GM12878 (cell line): ENCODE results near the gene SLC24A4. TPM values are rescaled to one million over a fixed set of nuclear protein-coding genes. Genes with fewer than 3 reads are reported as not detected.

Experiments used
- ATAC-seq: fragments of 200-7000 bp; cut with Tn5 transposase; 3 replicates; pipeline ENCODE4 v1.9.1; 2020; ENCODE audit warnings: mild to moderate bottlenecking, moderate library complexity
- BruUV-seq: library from RNA; stranded (reverse); fragments of 400-500 nt; replicated peaks from 2 replicates; lab custom pipeline; 2021; lab: Mats Ljungman, UMichigan
- CTCF ChIA-PET: fragments of 300-600 bp; sonication (Branson Sonifier 250); formaldehyde crosslinking; extraction: SDS; loops from one replicate; lab custom pipeline; 2021; ENCODE audit warnings: inconsistent platforms; lab: Yijun Ruan, JAX
- POLR2A ChIA-PET: fragments of 350-600 bp; formaldehyde crosslinking; extraction: SDS; loops from one replicate; lab custom pipeline; 2021; ENCODE audit warnings: inconsistent platforms; lab: Charles Lee
- RAD21 ChIA-PET: fragments of 300-600 bp; sonication (Branson Sonifier 250); formaldehyde crosslinking; loops from one replicate; lab custom pipeline; 2023; ENCODE audit warnings: antibody characterized with exemption; ENCODE audit not compliant: unreplicated experiment; lab: Charles Lee
- SMC1A ChIA-PET: fragments of 300-600 bp; sonication (Branson Sonifier 250); formaldehyde crosslinking; loops from one replicate; lab custom pipeline; 2023; ENCODE audit not compliant: unreplicated experiment, uncharacterized antibody; lab: Charles Lee
- DNase-seq: peaks from one replicate; pipeline ENCODE4 v3.0.0-alpha.2; 2011; ENCODE audit warnings: low read depth, low spot score
- FAIRE-seq: peaks from 3 replicates; lab custom pipeline; 2011; peaks lifted over from hg19 to GRCh38; lab: Jason Lieb, UNC
- H2AFZ ChIP-seq: 2 replicates; pipeline ENCODE4 v1.6.0; 2011; ENCODE audit warnings: low read depth, low read length, control low read depth; ENCODE audit not compliant: control insufficient read depth
- H3K27ac ChIP-seq: 2 replicates; pipeline ENCODE4 v1.5.1; 2011; ENCODE audit warnings: control low read depth; ENCODE audit not compliant: control insufficient read depth, insufficient read depth
- H3K27me3 ChIP-seq, 2 experiments: replicated peaks in 1 of 2; 2 replicates each; pipeline versions ENCODE4 v1.6.0 to v1.6.1; 2011; ENCODE audit warnings: low read length in 1 of 2; ENCODE audit not compliant: control insufficient read depth in 2 of 2, insufficient read depth in 2 of 2
- H3K36me3 ChIP-seq, 2 experiments: 2 replicates each; pipeline ENCODE4 v1.5.1; 2011; ENCODE audit warnings: low read length in 1 of 2; ENCODE audit not compliant: control insufficient read depth in 2 of 2, insufficient read depth in 2 of 2
- H3K4me1 ChIP-seq: 2 replicates; pipeline ENCODE4 v1.6.1; 2011; ENCODE audit warnings: mild to moderate bottlenecking, low read length, moderate library complexity, mixed read lengths; ENCODE audit not compliant: control insufficient read depth, insufficient read depth
- H3K4me2 ChIP-seq: 2 replicates; pipeline ENCODE4 v1.6.0; 2011; ENCODE audit warnings: control low read depth; ENCODE audit not compliant: control insufficient read depth, insufficient read depth
- H3K4me3 ChIP-seq: fragments of 200-600 bp; sonication (generic); 2 replicates; pipeline ENCODE4 v1.5.1; 2016
- H3K79me2 ChIP-seq: 2 replicates; pipeline ENCODE4 v1.6.0; 2011; ENCODE audit warnings: low read length; ENCODE audit not compliant: control insufficient read depth, insufficient read depth
- H3K9ac ChIP-seq: 2 replicates; pipeline ENCODE4 v1.8.0; 2011; ENCODE audit warnings: low read length, control low read depth, mixed read lengths; ENCODE audit not compliant: control insufficient read depth, insufficient read depth
- H3K9me3 ChIP-seq: replicated peaks from 3 replicates; pipeline ENCODE4 v1.5.1; 2011; ENCODE audit warnings: mild to moderate bottlenecking, low read length; ENCODE audit not compliant: control insufficient read depth, insufficient read depth
- H4K20me1 ChIP-seq: 2 replicates; pipeline ENCODE4 v1.6.0; 2011; ENCODE audit not compliant: control insufficient read depth, insufficient read depth
- NFIC ChIP-seq: IDR thresholded peaks from 2 replicates; pipeline ENCODE4 v1.6.1; 2012; ENCODE audit warnings: low read depth, mild to moderate bottlenecking, inconsistent platforms, low read length, moderate library complexity
- SREBF1 ChIP-seq: IDR thresholded peaks from 2 replicates; pipeline ENCODE4 v1.6.1; 2012; ENCODE audit warnings: mild to moderate bottlenecking, low read length
- SUPT20H ChIP-seq: IDR thresholded peaks from 2 replicates; pipeline ENCODE4 v1.6.1; 2011; ENCODE audit warnings: low read depth, mild to moderate bottlenecking, low read length, moderate library complexity, borderline replicate concordance; ENCODE audit not compliant: control insufficient read depth
- TCF7 ChIP-seq: IDR thresholded peaks from 2 replicates; pipeline ENCODE4 v1.6.1; 2014; ENCODE audit warnings: antibody characterized with exemption, borderline replicate concordance
- WGBS: methylation state at CpG from one replicate; pipeline ENCODE4 v1.1.6; 2016; ENCODE audit warnings: low lambda C conversion rate; ENCODE audit not compliant: insufficient replicate concordance, insufficient coverage; ENCODE audit errors: missing lambda C conversion rate; 5-methylcytosine and 5-hydroxymethylcytosine counted together
- in situ Hi-C: fragments of 300-500 bp; cut with MboI; formaldehyde crosslinking; loops from 9 replicates; pipeline ENCODE4 v1.14.3; 2018; ENCODE audit warnings: mixed read lengths
- intact Hi-C: fragments of 100-400 bp; cut with micrococcal nuclease; formaldehyde crosslinking; loops from one replicate; pipeline ENCODE4 v1.14.2; 2022; ENCODE audit not compliant: unreplicated experiment
- polyA plus RNA-seq, 11 experiments: library from polyadenylated mRNA; depleted of rRNA in 4 of 11; unstranded in 6 of 11; stranded (reverse) in 5 of 11; fragments of >200 nt; fragmentation: Nextera tagmentation in 4 of 11; fragmentation: Illumina TruSeq in 1 of 11; extraction: Ambion mirVana in 4 of 11; extraction: Trizol in 1 of 11; gene quantifications; 1 replicate in 1 of 11; 2 replicates in 10 of 11; pipeline versions ENCODE4 v1.2.1 to v1.2.3, GENCODE V29; 2011 to 2016; ENCODE audit warnings: inconsistent platforms in 2 of 11, missing spikeins in 2 of 11, low read depth in 1 of 11
- total RNA-seq, 4 experiments: library from RNA; depleted of rRNA in 3 of 4; stranded (reverse); fragments of >200 nt in 3 of 4; fragmentation: Illumina TruSeq in 1 of 4; extraction: Trizol in 1 of 4; gene quantifications; 2 replicates each; pipeline versions ENCODE4 v1.2.1 to v1.2.3, GENCODE V29; 2013 to 2021
- TF ChIP-seq, protein P1 (sequence below): fragments of 450-650 bp; IDR thresholded peaks from 2 replicates; pipeline ENCODE4 v1.6.1; 2018; ENCODE audit warnings: mild to moderate bottlenecking, low read depth, moderate library complexity; ENCODE audit not compliant: partially characterized antibody
- TF ChIP-seq, protein P2 (sequence below): IDR thresholded peaks from 2 replicates; pipeline ENCODE4 v1.6.1; 2012; ENCODE audit warnings: low read length, inconsistent platforms
- TF ChIP-seq, protein P3 (sequence below): IDR thresholded peaks from 2 replicates; pipeline ENCODE4 v1.6.1; 2011; ENCODE audit warnings: low read depth, mild to moderate bottlenecking, low read length, moderate library complexity, borderline replicate concordance; ENCODE audit errors: extremely low read depth
- TF ChIP-seq, protein P4 (sequence below): fragments of 450-650 bp; IDR thresholded peaks from 2 replicates; pipeline ENCODE4 v1.6.1; 2016; ENCODE audit warnings: mild to moderate bottlenecking
- TF ChIP-seq, protein P5 (sequence below): IDR thresholded peaks from 2 replicates; pipeline ENCODE4 v1.6.1; 2012; ENCODE audit warnings: mild to moderate bottlenecking, low read depth, low read length

The SLC24A4 gene
- total and polyA plus RNA-seq, 10 of the 15 experiments (the other 5 are each of a cell fraction or from before 2014, with no cell fraction given), result under 0.01 to 0.46 (median 0.04) TPM; not detected in 5

DNA sequence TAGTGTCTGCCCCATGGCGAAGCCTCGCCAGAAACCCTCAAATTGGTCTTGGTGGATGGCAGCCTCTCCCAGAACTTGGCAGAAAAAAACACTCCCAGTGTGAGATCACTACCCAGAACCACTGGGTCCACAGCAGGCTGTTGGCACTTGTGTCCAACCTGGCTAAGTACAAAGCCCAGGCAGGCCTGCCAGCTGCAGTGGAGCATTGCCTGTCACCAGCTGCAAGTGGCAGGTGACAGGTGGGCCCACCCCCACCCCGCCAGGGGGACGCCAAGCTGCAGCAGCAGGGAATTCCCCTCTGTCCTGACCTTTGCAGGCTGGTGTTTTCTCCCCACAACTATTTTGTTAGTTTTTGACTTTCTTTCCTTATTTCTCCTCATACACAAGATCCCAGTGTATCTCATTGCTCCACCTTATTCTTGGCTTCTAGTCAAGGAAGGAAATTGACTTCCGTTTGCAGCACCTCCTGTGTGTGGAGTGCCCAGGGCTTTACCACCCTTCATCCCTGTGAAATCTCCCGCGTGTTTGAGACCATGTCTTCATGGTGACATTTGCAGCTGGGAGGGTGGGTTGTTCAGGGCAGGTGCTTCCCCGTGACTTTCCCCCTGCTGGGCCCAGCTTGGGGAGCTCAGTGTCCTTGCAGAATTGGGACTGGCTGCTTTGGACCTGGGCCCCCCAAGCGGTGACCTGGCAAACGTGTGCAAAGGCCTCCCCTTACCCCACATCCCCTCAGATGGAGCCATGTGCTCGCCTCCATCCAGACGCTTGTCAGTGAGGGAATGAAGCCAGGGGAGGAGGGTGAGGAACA lies 116.8 kb downstream of the SLC24A4 start:
- H3K27me3 ChIP-seq, result no peaks in the 10 kb centered on the region
- POLR2A ChIA-PET, result interaction anchor here (1.2 kb wide), 1 partner anchor 40 kb away, joined by 3 read pairs; no protein-coding TSS in a partner anchor
- no peak overlapping the region for H2AFZ ChIP-seq
- H3K4me2 ChIP-seq, result no peak overlapping the region
- ATAC-seq, result peak; percentile 39
- 35% methylated on average over 12 of the region's 12 CpGs for WGBS
- intact Hi-C loops (no loop called here), in situ Hi-C loops (no loop called here)
- CTCF ChIA-PET, result interaction anchor here (0.9 kb wide), 1 partner anchor 150 kb away, joined by 3 read pairs; no protein-coding TSS in a partner anchor
- RAD21 ChIA-PET, result interaction anchor here (0.5 to 1.0 kb wide), 2 partner anchors 21 to 137 kb away, joined by 3 read pairs; no protein-coding TSS in a partner anchor
- H3K9ac ChIP-seq, result no peak overlapping the region
- H3K79me2 ChIP-seq, result no peaks in the 10 kb centered on the region
- no peak for FAIRE-seq
- no peaks in the 10 kb centered on the region for H3K9me3 ChIP-seq
- DNase-seq, result no peak
- no peaks in the 10 kb centered on the region for H4K20me1 ChIP-seq
- H3K27ac ChIP-seq, result no peak overlapping the region
- H3K4me1 ChIP-seq, result peaks cover 15% of the 10 kb centered on the region
- H3K4me3 ChIP-seq, result no peak overlapping the region
- H3K36me3 ChIP-seq, result no peaks in the 10 kb centered on the region
- no TSS peak for BruUV-seq
- SMC1A ChIA-PET, result no interaction called here
- TF ChIP-seq NFIC (no peak), SREBF1 (no peak), SUPT20H (no peak), TCF7 (no peak)
- TF ChIP-seq, protein P1, sequence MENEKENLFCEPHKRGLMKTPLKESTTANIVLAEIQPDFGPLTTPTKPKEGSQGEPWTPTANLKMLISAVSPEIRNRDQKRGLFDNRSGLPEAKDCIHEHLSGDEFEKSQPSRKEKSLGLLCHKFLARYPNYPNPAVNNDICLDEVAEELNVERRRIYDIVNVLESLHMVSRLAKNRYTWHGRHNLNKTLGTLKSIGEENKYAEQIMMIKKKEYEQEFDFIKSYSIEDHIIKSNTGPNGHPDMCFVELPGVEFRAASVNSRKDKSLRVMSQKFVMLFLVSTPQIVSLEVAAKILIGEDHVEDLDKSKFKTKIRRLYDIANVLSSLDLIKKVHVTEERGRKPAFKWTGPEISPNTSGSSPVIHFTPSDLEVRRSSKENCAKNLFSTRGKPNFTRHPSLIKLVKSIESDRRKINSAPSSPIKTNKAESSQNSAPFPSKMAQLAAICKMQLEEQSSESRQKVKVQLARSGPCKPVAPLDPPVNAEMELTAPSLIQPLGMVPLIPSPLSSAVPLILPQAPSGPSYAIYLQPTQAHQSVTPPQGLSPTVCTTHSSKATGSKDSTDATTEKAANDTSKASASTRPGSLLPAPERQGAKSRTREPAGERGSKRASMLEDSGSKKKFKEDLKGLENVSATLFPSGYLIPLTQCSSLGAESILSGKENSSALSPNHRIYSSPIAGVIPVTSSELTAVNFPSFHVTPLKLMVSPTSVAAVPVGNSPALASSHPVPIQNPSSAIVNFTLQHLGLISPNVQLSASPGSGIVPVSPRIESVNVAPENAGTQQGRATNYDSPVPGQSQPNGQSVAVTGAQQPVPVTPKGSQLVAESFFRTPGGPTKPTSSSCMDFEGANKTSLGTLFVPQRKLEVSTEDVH, result no peak
- TF ChIP-seq, protein P2, sequence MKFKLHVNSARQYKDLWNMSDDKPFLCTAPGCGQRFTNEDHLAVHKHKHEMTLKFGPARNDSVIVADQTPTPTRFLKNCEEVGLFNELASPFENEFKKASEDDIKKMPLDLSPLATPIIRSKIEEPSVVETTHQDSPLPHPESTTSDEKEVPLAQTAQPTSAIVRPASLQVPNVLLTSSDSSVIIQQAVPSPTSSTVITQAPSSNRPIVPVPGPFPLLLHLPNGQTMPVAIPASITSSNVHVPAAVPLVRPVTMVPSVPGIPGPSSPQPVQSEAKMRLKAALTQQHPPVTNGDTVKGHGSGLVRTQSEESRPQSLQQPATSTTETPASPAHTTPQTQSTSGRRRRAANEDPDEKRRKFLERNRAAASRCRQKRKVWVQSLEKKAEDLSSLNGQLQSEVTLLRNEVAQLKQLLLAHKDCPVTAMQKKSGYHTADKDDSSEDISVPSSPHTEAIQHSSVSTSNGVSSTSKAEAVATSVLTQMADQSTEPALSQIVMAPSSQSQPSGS, result no peak
- TF ChIP-seq, protein P3, sequence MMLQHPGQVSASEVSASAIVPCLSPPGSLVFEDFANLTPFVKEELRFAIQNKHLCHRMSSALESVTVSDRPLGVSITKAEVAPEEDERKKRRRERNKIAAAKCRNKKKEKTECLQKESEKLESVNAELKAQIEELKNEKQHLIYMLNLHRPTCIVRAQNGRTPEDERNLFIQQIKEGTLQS, result no peak
- TF ChIP-seq, protein P4, sequence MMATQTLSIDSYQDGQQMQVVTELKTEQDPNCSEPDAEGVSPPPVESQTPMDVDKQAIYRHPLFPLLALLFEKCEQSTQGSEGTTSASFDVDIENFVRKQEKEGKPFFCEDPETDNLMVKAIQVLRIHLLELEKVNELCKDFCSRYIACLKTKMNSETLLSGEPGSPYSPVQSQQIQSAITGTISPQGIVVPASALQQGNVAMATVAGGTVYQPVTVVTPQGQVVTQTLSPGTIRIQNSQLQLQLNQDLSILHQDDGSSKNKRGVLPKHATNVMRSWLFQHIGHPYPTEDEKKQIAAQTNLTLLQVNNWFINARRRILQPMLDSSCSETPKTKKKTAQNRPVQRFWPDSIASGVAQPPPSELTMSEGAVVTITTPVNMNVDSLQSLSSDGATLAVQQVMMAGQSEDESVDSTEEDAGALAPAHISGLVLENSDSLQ, result peak; percentile 10; the same call in 1 of the 2 replicates
- TF ChIP-seq, protein P5, sequence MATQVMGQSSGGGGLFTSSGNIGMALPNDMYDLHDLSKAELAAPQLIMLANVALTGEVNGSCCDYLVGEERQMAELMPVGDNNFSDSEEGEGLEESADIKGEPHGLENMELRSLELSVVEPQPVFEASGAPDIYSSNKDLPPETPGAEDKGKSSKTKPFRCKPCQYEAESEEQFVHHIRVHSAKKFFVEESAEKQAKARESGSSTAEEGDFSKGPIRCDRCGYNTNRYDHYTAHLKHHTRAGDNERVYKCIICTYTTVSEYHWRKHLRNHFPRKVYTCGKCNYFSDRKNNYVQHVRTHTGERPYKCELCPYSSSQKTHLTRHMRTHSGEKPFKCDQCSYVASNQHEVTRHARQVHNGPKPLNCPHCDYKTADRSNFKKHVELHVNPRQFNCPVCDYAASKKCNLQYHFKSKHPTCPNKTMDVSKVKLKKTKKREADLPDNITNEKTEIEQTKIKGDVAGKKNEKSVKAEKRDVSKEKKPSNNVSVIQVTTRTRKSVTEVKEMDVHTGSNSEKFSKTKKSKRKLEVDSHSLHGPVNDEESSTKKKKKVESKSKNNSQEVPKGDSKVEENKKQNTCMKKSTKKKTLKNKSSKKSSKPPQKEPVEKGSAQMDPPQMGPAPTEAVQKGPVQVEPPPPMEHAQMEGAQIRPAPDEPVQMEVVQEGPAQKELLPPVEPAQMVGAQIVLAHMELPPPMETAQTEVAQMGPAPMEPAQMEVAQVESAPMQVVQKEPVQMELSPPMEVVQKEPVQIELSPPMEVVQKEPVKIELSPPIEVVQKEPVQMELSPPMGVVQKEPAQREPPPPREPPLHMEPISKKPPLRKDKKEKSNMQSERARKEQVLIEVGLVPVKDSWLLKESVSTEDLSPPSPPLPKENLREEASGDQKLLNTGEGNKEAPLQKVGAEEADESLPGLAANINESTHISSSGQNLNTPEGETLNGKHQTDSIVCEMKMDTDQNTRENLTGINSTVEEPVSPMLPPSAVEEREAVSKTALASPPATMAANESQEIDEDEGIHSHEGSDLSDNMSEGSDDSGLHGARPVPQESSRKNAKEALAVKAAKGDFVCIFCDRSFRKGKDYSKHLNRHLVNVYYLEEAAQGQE, result no peak
